CD4-positive, CD25-positive, alpha-beta regulatory T cell (primary cell): ENCODE data around the gene LSP1. TPM values are rescaled to one million over a fixed set of nuclear protein-coding genes. Genes with fewer than 3 reads are reported as not detected.

ENCODE experiments used
- ATAC-seq, 2 donors: fragments of 150-1000 bp; cut with Tn5 transposase; one replicate each; pipeline ENCODE4 v1.10.0; 2021; ENCODE audit warnings: low read depth in 2 of 2, moderate number of reproducible peaks in 2 of 2, moderate library complexity in 1 of 2
- DNase-seq, 3 donors: peaks; one replicate each; pipeline versions ENCODE4 v3.0.0 to v3.0.0-alpha.2; 2012 to 2022; ENCODE audit warnings: mixed read lengths in 1 of 3
- H3K27ac ChIP-seq: one replicate; pipeline ENCODE4 v1.7.0; 2013; ENCODE audit warnings: mild to moderate bottlenecking, low read length; ENCODE audit not compliant: insufficient read depth, poor library complexity, severe bottlenecking
- H3K27me3 ChIP-seq: one replicate; pipeline ENCODE4 v1.7.0; 2013; ENCODE audit warnings: low read length; ENCODE audit not compliant: control insufficient read depth, insufficient read depth
- H3K36me3 ChIP-seq: one replicate; pipeline ENCODE4 v1.7.0; 2013; ENCODE audit warnings: mild to moderate bottlenecking, low read length, moderate library complexity; ENCODE audit not compliant: control insufficient read depth, insufficient read depth
- H3K4me1 ChIP-seq: 2 replicates; pipeline ENCODE4 v1.7.0; 2013; ENCODE audit warnings: mild to moderate bottlenecking, low read length; ENCODE audit not compliant: insufficient read depth, control insufficient read depth, poor library complexity, severe bottlenecking
- H3K4me3 ChIP-seq: one replicate; pipeline ENCODE4 v1.7.0; 2013; ENCODE audit warnings: low read depth, mild to moderate bottlenecking, low read length, moderate library complexity
- H3K9me3 ChIP-seq, 2 experiments: 1 replicate in 1 of 2; 2 replicates in 1 of 2; pipeline ENCODE4 v1.7.0; 2013; ENCODE audit warnings: low read length in 2 of 2, mild to moderate bottlenecking in 1 of 2, moderate library complexity in 1 of 2; ENCODE audit not compliant: control insufficient read depth in 2 of 2
- H3K27ac Mint-ChIP-seq, 3 donors: one replicate each; pipeline ENCODE4 v1.8.0; 2020 to 2022; ENCODE audit warnings: mild to moderate bottlenecking in 3 of 3, mixed read lengths in 3 of 3, moderate library complexity in 2 of 3
- H3K27me3 Mint-ChIP-seq: one replicate; pipeline ENCODE4 v1.8.0; 2022; ENCODE audit warnings: mild to moderate bottlenecking, mixed read lengths
- H3K36me3 Mint-ChIP-seq: one replicate; pipeline ENCODE4 v1.8.0; 2020; ENCODE audit warnings: mixed read lengths
- H3K4me1 Mint-ChIP-seq, 4 donors: one replicate each; pipeline ENCODE4 v1.8.0; 2020 to 2022; ENCODE audit warnings: mixed read lengths in 4 of 4, mild to moderate bottlenecking in 1 of 4
- H3K4me3 Mint-ChIP-seq, 4 donors: one replicate each; pipeline ENCODE4 v1.8.0; 2020 to 2022; ENCODE audit warnings: mild to moderate bottlenecking in 4 of 4, mixed read lengths in 4 of 4, moderate library complexity in 3 of 4
- H3K9me3 Mint-ChIP-seq, 7 donors: one replicate each; pipeline ENCODE4 v1.8.0; 2020 to 2022; ENCODE audit warnings: mixed read lengths in 7 of 7, mild to moderate bottlenecking in 3 of 7, moderate library complexity in 2 of 7
- polyA plus RNA-seq, 4 donors: library from polyadenylated mRNA; unstranded; fragments of 300-500 nt; fragmentation: Illumina TruSeq; gene quantifications; one replicate each; pipeline ENCODE4 v1.2.3, GENCODE V29; 2021
- total RNA-seq: library from RNA; stranded (reverse); gene quantifications from one replicate; pipeline ENCODE4 v1.2.3, GENCODE V29; 2022

The LSP1 gene
- total and polyA plus RNA-seq, 5 donors from 2014 or later, result 381 to 514 (median 452) TPM

DNA sequence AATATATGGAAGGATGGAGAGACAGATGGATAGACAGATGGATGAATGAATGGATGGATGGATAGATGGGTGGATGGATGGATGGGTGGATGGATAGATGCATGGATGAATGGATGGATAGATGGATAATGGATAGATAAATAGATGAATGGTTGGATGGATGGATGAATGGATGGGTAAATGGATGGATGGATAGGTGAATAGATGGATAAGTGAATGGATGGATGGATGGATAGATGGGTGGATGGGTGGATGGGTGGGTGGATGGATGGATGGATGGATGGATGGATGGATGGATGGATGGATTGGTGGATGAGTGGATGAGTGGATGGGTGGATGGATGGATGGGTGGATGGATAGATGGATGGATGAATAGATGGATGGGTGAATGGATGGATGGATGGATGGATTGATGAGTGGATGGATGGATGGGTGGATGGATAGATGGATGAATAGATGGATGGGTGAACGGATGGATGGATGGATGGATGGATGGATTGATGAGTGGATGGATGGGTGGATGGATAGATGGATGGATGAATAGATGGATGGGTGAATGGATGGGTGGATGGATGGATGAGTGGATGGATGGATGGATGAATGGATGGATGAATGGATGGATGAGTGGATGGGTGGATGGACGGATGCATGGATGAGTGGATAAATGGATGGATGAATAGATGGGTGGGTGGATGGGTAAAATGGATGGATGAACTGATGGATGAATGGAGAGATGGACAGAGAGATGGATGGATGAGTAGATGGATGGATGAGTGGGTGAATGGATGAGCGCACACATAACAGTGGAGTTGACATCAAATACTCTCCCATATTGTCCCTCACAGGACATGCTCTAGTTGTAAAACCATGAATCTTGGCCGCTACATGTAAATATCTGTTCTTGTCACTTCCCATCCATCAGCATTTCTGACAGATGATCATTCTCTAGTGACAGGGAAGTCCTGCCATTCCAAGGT, 8.8 kb downstream of the LSP1 start:
- Mint-ChIP-seq H3K36me3 (peaks cover 4% of the 10 kb centered on the region), H3K4me1 (peaks cover 0 to 43% (median 13%) of the 10 kb centered on the region in 4 donors), H3K27ac (no peak overlapping the region), H3K27me3 (no peaks in the 10 kb centered on the region), H3K9me3 (peaks cover 0 to 1% (median 0%) of the 10 kb centered on the region in 7 donors), H3K4me3 (no peak overlapping the region)
- H3K36me3 ChIP-seq, result peaks cover 20% of the 10 kb centered on the region
- no peaks in the 10 kb centered on the region for H3K27me3 ChIP-seq
- H3K27ac ChIP-seq, result no peak overlapping the region
- H3K9me3 ChIP-seq, result no peaks in the 10 kb centered on the region
- peaks cover 84% of the 10 kb centered on the region for H3K4me1 ChIP-seq
- ATAC-seq (no peak), DNase-seq (no peak)
- H3K4me3 ChIP-seq, result peak overlapping the region; percentile 13

DNA sequence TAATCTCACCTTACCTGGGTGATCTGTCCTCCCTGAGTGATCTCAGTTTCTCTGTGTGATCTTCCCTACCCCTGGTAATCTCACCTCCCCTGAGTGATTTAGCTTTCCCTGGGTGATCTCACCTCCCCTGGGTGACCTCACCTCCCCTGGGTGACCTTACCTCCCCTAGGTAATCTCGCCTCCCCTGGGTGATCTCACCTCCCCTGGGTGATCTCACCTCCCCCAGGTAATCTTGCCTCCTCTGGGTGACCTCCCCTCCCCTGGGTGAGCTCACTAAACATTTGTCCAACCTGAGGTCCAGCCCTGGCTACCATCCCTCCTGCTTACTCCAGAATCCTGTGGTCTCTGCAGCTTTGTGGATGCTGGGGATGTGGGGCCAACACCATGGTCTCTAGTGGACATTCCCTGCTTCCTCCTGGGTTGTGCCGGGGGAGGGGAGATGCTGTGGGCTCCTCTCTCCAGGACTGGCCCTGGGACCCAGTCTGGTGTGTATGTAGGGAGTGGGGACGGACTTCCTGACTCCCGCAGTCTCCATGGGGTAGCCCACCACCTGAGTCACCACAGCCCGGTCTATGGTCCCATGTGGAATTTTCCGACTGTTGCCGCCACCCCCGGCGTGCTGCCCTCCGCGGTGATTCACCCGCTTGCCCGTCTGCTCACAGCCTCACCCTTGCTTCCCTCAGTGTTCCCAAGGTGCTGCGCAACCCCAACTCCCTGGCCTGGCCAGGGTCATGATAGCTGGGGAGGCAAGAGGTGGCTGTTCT, 9.9 kb downstream of the LSP1 start:
- Histone ChIP-seq H3K36me3 (peaks cover 17% of the 10 kb centered on the region), H3K4me3 (no peak overlapping the region), H3K4me1 (peaks cover 84% of the 10 kb centered on the region), H3K9me3 (no peaks in the 10 kb centered on the region), H3K27ac (peak overlapping the region; percentile 29), H3K27me3 (no peaks in the 10 kb centered on the region)
- ATAC-seq, result no peak
- H3K9me3 Mint-ChIP-seq, result peaks cover 0 to 1% (median 0%) of the 10 kb centered on the region in 7 donors
- peaks cover 4% of the 10 kb centered on the region for H3K36me3 Mint-ChIP-seq
- H3K27me3 Mint-ChIP-seq, result no peaks in the 10 kb centered on the region
- H3K4me3 Mint-ChIP-seq, result peak overlapping the region in 3 of 4 donors; percentile 15 to 57 (median 29)
- DNase-seq, result no peak
- H3K4me1 Mint-ChIP-seq, result peaks cover 0 to 44% (median 16%) of the 10 kb centered on the region in 4 donors
- no peak overlapping the region for H3K27ac Mint-ChIP-seq

DNA sequence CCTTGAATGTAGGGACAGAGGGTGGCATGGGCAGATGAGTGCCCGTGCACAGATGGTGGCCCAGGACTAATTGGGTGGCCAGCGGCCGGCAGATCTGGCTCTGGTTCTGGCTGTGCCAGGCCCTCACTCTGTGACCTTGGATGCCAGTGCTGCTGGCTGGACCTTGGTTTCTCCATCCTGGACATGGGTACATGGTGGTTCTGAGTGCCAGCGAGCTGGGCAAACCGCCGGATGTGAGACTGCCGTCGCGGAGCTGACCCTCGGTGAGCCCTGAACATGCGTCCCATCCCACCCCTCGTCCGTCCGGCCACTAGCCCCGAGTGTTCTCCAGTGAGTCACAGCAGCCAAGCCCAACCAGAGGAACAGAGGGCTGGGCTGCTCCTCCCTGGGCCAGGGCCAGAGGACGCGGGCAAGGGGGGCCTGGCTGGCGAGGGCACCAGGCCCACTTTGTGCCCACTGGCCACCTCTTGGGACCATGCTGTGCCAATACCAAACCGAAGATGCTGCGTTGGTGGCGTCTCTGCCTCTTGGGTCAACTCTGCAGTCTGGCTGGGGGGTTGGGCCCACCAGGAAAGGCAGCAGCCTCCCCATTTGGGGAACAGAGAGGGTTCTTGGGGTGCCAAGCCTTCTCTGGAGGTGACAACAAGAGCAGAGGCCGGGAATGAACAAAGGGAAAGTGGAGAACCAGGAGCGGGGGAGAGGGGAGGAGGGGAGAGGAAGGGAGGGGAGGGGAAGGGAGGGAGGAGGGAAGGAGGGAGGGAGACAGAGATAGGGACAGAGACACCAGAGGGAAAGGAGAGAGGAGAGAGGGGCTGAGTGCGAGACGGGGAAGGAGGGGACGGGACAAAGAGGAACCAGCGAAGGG, 10.7 kb downstream of the LSP1 start:
- peak overlapping the region in 1 of 4 donors; percentile 57 for H3K4me3 Mint-ChIP-seq
- no peak for DNase-seq
- Histone ChIP-seq H3K27me3 (no peaks in the 10 kb centered on the region), H3K27ac (peak overlapping the region; percentile 41), H3K4me1 (peaks cover 84% of the 10 kb centered on the region), H3K9me3 (no peaks in the 10 kb centered on the region), H3K36me3 (peaks cover 17% of the 10 kb centered on the region), H3K4me3 (no peak overlapping the region)
- H3K27ac Mint-ChIP-seq, result peak overlapping the region in 1 of 3 donors; percentile 51
- peaks cover 0 to 43% (median 13%) of the 10 kb centered on the region in 4 donors for H3K4me1 Mint-ChIP-seq
- H3K36me3 Mint-ChIP-seq, result peaks cover 4% of the 10 kb centered on the region
- peaks cover 0 to 1% (median 0%) of the 10 kb centered on the region in 7 donors for H3K9me3 Mint-ChIP-seq
- no peaks in the 10 kb centered on the region for H3K27me3 Mint-ChIP-seq
- no peak for ATAC-seq

DNA sequence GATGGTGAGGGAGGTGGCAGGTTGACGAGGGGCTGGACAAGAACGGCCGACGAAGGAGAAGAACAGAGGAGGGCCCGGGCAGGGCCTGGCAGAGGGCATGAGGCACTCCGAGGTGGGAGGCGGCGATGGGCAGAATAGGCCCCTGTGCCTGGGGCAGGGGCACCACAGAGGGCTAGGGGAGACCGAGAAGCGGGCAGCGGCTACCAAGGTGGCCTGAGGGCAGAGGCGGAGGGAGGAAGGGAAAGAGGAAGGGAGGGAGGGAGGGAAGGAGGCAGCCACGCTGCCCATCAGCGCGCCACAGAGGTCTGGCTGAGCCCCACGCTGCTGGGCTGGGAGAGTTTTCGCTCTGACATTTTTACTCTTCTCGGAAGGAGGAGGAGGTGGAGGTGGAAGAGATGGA, 11.3 kb downstream of the LSP1 start:
- peaks cover 84% of the 10 kb centered on the region for H3K4me1 ChIP-seq
- no peak overlapping the region for H3K4me3 ChIP-seq
- Mint-ChIP-seq H3K27me3 (no peaks in the 10 kb centered on the region), H3K4me3 (peak overlapping the region in 2 of 4 donors; percentile 35 to 54), H3K36me3 (peaks cover 4% of the 10 kb centered on the region), H3K9me3 (peaks cover 0 to 1% (median 0%) of the 10 kb centered on the region in 7 donors), H3K4me1 (peaks cover 0 to 46% (median 12%) of the 10 kb centered on the region in 4 donors), H3K27ac (peak overlapping the region in 1 of 3 donors; percentile 51)
- ATAC-seq (no peak), DNase-seq (no peak)
- no peaks in the 10 kb centered on the region for H3K9me3 ChIP-seq
- peaks cover 17% of the 10 kb centered on the region for H3K36me3 ChIP-seq
- no peak overlapping the region for H3K27ac ChIP-seq
- H3K27me3 ChIP-seq, result no peaks in the 10 kb centered on the region

GRCh38 chr11:1864831-1865665, 12.2 kb downstream of the LSP1 start:
- Mint-ChIP-seq H3K27me3 (no peaks in the 10 kb centered on the region), H3K4me1 (peaks cover 0 to 54% (median 13%) of the 10 kb centered on the region in 4 donors), H3K36me3 (peaks cover 4% of the 10 kb centered on the region), H3K27ac (peak overlapping the region in 2 of 3 donors; percentile 83 to 86), H3K4me3 (no peak overlapping the region), H3K9me3 (peaks cover 0 to 1% (median 0%) of the 10 kb centered on the region in 7 donors)
- H3K9me3 ChIP-seq, result no peaks in the 10 kb centered on the region
- no peaks in the 10 kb centered on the region for H3K27me3 ChIP-seq
- H3K27ac ChIP-seq, result no peak overlapping the region
- H3K36me3 ChIP-seq, result peaks cover 17% of the 10 kb centered on the region
- no peak overlapping the region for H3K4me3 ChIP-seq
- H3K4me1 ChIP-seq, result peaks cover 85% of the 10 kb centered on the region
- peak in 1 of 2 donors; percentile 4 for ATAC-seq
- DNase-seq, result no peak

- Mint-ChIP-seq H3K27me3 (no peaks in the 10 kb centered on the region), H3K36me3 (peaks cover 4% of the 10 kb centered on the region), H3K9me3 (peaks cover 0 to 1% (median 0%) of the 10 kb centered on the region in 7 donors), H3K4me3 (no peak overlapping the region), H3K27ac (peak overlapping the region in 2 of 3 donors; percentile 62 to 69), H3K4me1 (peaks cover 0 to 66% (median 19%) of the 10 kb centered on the region in 4 donors)
- H3K9me3 ChIP-seq, result no peaks in the 10 kb centered on the region
- ATAC-seq (no peak), DNase-seq (no peak)
- H3K4me1 ChIP-seq, result peaks cover 91% of the 10 kb centered on the region
- H3K27ac ChIP-seq, result peak overlapping the region; percentile 23
- H3K36me3 ChIP-seq, result peaks cover 17% of the 10 kb centered on the region
- no peaks in the 10 kb centered on the region for H3K27me3 ChIP-seq
- H3K4me3 ChIP-seq, result no peak overlapping the region
Measured at GRCh38 chr11:1866226-1866625, 13.3 kb downstream of the LSP1 start.
